HG03060 (cell line): Measurements from ENCODE around the gene B4GALNT2.
"Not testable (repeated sequence)": the region's sequence is repeated elsewhere in the genome, so short reads cannot be mapped to it uniquely, and the experiment has no call there.

ENCODE experiments used
- ATAC-seq: cut with Tn5 transposase; IDR thresholded peaks from one replicate; pipeline ENCODE4 v1.9.1; 2021; ENCODE audit warnings: low read depth, moderate number of reproducible peaks; ENCODE audit not compliant: unreplicated experiment

Gene B4GALNT2

GRCh38 chr17:49132699-49133364 is at the start of gene B4GALNT2:
Gene B4GALNT2 (plus strand): TSS chr17:49132769. CDS start chr17:49132793, 24 bp downstream.
- no peak for ATAC-seq

GRCh38 chr17:49085046-49085445 is 47.5 kb upstream of the B4GALNT2 start:
- not testable (repeated sequence) for ATAC-seq

- no peak for ATAC-seq
Measured at GRCh38 chr17:49085565-49086315, 46.8 kb upstream of the B4GALNT2 start.

GRCh38 chr17:49086316-49086605 is 46.3 kb upstream of the B4GALNT2 start:
- ATAC-seq, result no peak

GRCh38 chr17:49086649-49087048 is 45.9 kb upstream of the B4GALNT2 start:
- ATAC-seq, result no peak

GRCh38 chr17:49089094-49089493 is 43.5 kb upstream of the B4GALNT2 start:
- ATAC-seq, result no peak

- no peak for ATAC-seq
Measured at GRCh38 chr17:49090878-49091594, 41.5 kb upstream of the B4GALNT2 start.

- ATAC-seq, result no peak
Measured at GRCh38 chr17:49093131-49093530, 39.4 kb upstream of the B4GALNT2 start.

GRCh38 chr17:49100601-49101000 is 32.0 kb upstream of the B4GALNT2 start:
- ATAC-seq, result no peak

GRCh38 chr17:49101054-49101534 is 31.5 kb upstream of the B4GALNT2 start:
- ATAC-seq, result no peak

- not testable (repeated sequence) for ATAC-seq
Measured at GRCh38 chr17:49103360-49103759, 29.2 kb upstream of the B4GALNT2 start.

GRCh38 chr17:49104511-49105074 is 28.0 kb upstream of the B4GALNT2 start:
- ATAC-seq, result no peak

- no peak for ATAC-seq
Measured at GRCh38 chr17:49106321-49107210, 26.0 kb upstream of the B4GALNT2 start.

GRCh38 chr17:49107211-49107557 is 25.4 kb upstream of the B4GALNT2 start:
- ATAC-seq, result no peak

- no peak for ATAC-seq
Measured at GRCh38 chr17:49108318-49108717, 24.3 kb upstream of the B4GALNT2 start.

- ATAC-seq, result no peak
Measured at GRCh38 chr17:49110509-49110908, 22.1 kb upstream of the B4GALNT2 start.

GRCh38 chr17:49111934-49112333 is 20.6 kb upstream of the B4GALNT2 start:
- ATAC-seq, result no peak

- ATAC-seq, result no peak
Measured at GRCh38 chr17:49112936-49113335, 19.6 kb upstream of the B4GALNT2 start.

GRCh38 chr17:49114703-49115102 is 17.9 kb upstream of the B4GALNT2 start:
- no peak for ATAC-seq

- no peak for ATAC-seq
Measured at GRCh38 chr17:49117587-49118230, 14.9 kb upstream of the B4GALNT2 start.
